B cell (primary cell): Measurements from ENCODE around the gene CALML6. TPM values are rescaled to one million over a fixed set of nuclear protein-coding genes. Genes with fewer than 3 reads are reported as not detected.

Experiments
- ATAC-seq: fragments of 200-7000 bp; cut with Tn5 transposase; one replicate; pipeline ENCODE4 v1.10.0; 2021; ENCODE audit warnings: low read depth, mild to moderate bottlenecking, moderate number of reproducible peaks, moderate library complexity
- CTCF ChIA-PET: fragments of 350-600 bp; sonication (Branson Sonifier 250); formaldehyde crosslinking; loops from one replicate; lab custom pipeline; 2021; ENCODE audit warnings: antibody characterized with exemption, inconsistent platforms; lab: Charles Lee
- POLR2A ChIA-PET: fragments of 350-600 bp; sonication (Branson Sonifier 250); formaldehyde crosslinking; loops from one replicate; lab custom pipeline; 2021; ENCODE audit warnings: antibody characterized with exemption; lab: Charles Lee
- DNase-seq: peaks from one replicate; pipeline ENCODE4 v3.0.0; 2013
- H2AFZ ChIP-seq: 2 replicates; pipeline ENCODE4 v1.6.1; 2012; ENCODE audit warnings: mild to moderate bottlenecking, low read depth, low read length; ENCODE audit not compliant: insufficient read depth, poor library complexity, severe bottlenecking
- H3K27ac ChIP-seq, 2 donors: 1 replicate in 1 of 2; 2 replicates in 1 of 2; pipeline ENCODE4 v1.5.1; 2012 to 2013; ENCODE audit warnings: low read length in 2 of 2, mild to moderate bottlenecking in 2 of 2, moderate library complexity in 1 of 2
- H3K27me3 ChIP-seq, 4 experiments: fragments of 200-600 bp in 1 of 4; sonication (generic) in 1 of 4; replicated peaks in 1 of 4; 1 replicate in 2 of 4; 2 replicates in 2 of 4; pipeline versions ENCODE4 v1.6.1 to v1.7.0; 2013 to 2016; ENCODE audit warnings: low read length in 3 of 4, mild to moderate bottlenecking in 2 of 4, mixed read lengths in 1 of 4, moderate library complexity in 1 of 4; ENCODE audit not compliant: insufficient read depth in 4 of 4, control insufficient read depth in 3 of 4; ENCODE audit errors: control extremely low read depth in 1 of 4
- H3K36me3 ChIP-seq, 2 experiments: replicated peaks in 1 of 2; 1 replicate in 1 of 2; 2 replicates in 1 of 2; pipeline versions ENCODE4 v1.6.1 to v1.7.1; 2013; ENCODE audit warnings: low read length in 1 of 2; ENCODE audit not compliant: insufficient read depth in 2 of 2, control insufficient read depth in 1 of 2; ENCODE audit errors: control extremely low read depth in 1 of 2, extremely low read depth in 1 of 2
- H3K4me1 ChIP-seq, 2 donors: fragments of 200-600 bp in 1 of 2; sonication (generic) in 1 of 2; 1 replicate in 1 of 2; 2 replicates in 1 of 2; pipeline versions ENCODE4 v1.5.1 to v1.6.1; 2013 to 2017; ENCODE audit warnings: low read length in 2 of 2; ENCODE audit not compliant: control insufficient read depth in 2 of 2, insufficient read depth in 2 of 2
- H3K4me2 ChIP-seq: replicated peaks from 2 replicates; pipeline ENCODE3; 2012; ENCODE audit warnings: mild to moderate bottlenecking, low read depth, low read length; ENCODE audit not compliant: poor library complexity, severe bottlenecking
- H3K4me3 ChIP-seq, 5 experiments: fragments of 200-600 bp in 1 of 5; sonication (generic) in 1 of 5; 1 replicate in 3 of 5; 2 replicates in 2 of 5; pipeline versions ENCODE4 v1.5.1 to v1.7.0; 2011 to 2016; ENCODE audit warnings: low read length in 4 of 5, mild to moderate bottlenecking in 4 of 5, low read depth in 2 of 5, control low read depth in 1 of 5, moderate library complexity in 1 of 5; ENCODE audit not compliant: insufficient read depth in 1 of 5; ENCODE audit errors: control extremely low read depth in 1 of 5, extremely low read depth in 1 of 5
- H3K79me2 ChIP-seq: fragments of 200-600 bp; sonication (generic); one replicate; pipeline ENCODE4 v1.6.0; 2016; ENCODE audit warnings: low read length; ENCODE audit not compliant: control insufficient read depth, insufficient read depth
- H3K9ac ChIP-seq: fragments of 200-600 bp; sonication (generic); 2 replicates; pipeline ENCODE4 v1.6.1; 2017; ENCODE audit warnings: mild to moderate bottlenecking, low read length, moderate library complexity
- H3K9me3 ChIP-seq, 3 donors: one replicate each; pipeline versions ENCODE4 v1.6.1 to v1.7.1; 2013; ENCODE audit warnings: low read length in 2 of 3; ENCODE audit not compliant: control insufficient read depth in 2 of 3, insufficient read depth in 1 of 3; ENCODE audit errors: control extremely low read depth in 1 of 3
- H4K20me1 ChIP-seq: 2 replicates; pipeline ENCODE4 v1.6.0; 2012; ENCODE audit warnings: mild to moderate bottlenecking, low read length; ENCODE audit not compliant: insufficient read depth, control insufficient read depth, poor library complexity, severe bottlenecking
- H3K27ac Mint-ChIP-seq: one replicate; pipeline ENCODE4 v1.8.0; 2021; ENCODE audit warnings: mixed read lengths
- H3K27me3 Mint-ChIP-seq: one replicate; pipeline ENCODE4 v1.8.0; 2021; ENCODE audit warnings: mixed read lengths
- H3K4me1 Mint-ChIP-seq: one replicate; pipeline ENCODE4 v1.8.0; 2021; ENCODE audit warnings: mixed read lengths
- H3K4me3 Mint-ChIP-seq: one replicate; pipeline ENCODE4 v1.8.0; 2021; ENCODE audit warnings: mixed read lengths
- H3K9me3 Mint-ChIP-seq: one replicate; pipeline ENCODE4 v1.8.0; 2022; ENCODE audit warnings: mixed read lengths; ENCODE audit not compliant: insufficient read depth
- EZH2 ChIP-seq: IDR thresholded peaks from 2 replicates; pipeline ENCODE4 v1.6.1; 2012; ENCODE audit warnings: borderline replicate concordance, low read depth, mild to moderate bottlenecking, moderate library complexity, low read length; ENCODE audit not compliant: insufficient read depth, poor library complexity, severe bottlenecking
- WGBS: methylation state at CpG from one replicate; pipeline ENCODE4 v1.1.5; 2013; ENCODE audit warnings: missing lambda C conversion rate; ENCODE audit not compliant: insufficient coverage; 5-methylcytosine and 5-hydroxymethylcytosine counted together
- intact Hi-C: fragments of 100-400 bp; cut with micrococcal nuclease; formaldehyde crosslinking; loops from one replicate; pipeline ENCODE4 v1.10.0; 2022
- polyA plus RNA-seq: library from polyadenylated mRNA; depleted of rRNA; stranded (reverse); fragments of >200 nt; gene quantifications from 2 replicates; pipeline ENCODE4 v1.2.3, GENCODE V29; 2012
- total RNA-seq, 2 donors: library from RNA; stranded (reverse); fragments of 120-200 nt in 1 of 2; gene quantifications; 1 replicate in 1 of 2; 2 replicates in 1 of 2; pipeline versions ENCODE4 v1.2.3 to v1.2.4, GENCODE V29; 2013 to 2022
- TF ChIP-seq, protein P1 (sequence below): fragments of 200-600 bp; IDR thresholded peaks from one replicate; pipeline ENCODE4 v1.8.0; 2022; ENCODE audit warnings: antibody characterized with exemption, mild to moderate bottlenecking

Gene CALML6
- total and polyA plus RNA-seq, 2 donors (not counting 1 experiment from before 2014, with no cell fraction given) = 0.64 to 2.0 TPM

DNA sequence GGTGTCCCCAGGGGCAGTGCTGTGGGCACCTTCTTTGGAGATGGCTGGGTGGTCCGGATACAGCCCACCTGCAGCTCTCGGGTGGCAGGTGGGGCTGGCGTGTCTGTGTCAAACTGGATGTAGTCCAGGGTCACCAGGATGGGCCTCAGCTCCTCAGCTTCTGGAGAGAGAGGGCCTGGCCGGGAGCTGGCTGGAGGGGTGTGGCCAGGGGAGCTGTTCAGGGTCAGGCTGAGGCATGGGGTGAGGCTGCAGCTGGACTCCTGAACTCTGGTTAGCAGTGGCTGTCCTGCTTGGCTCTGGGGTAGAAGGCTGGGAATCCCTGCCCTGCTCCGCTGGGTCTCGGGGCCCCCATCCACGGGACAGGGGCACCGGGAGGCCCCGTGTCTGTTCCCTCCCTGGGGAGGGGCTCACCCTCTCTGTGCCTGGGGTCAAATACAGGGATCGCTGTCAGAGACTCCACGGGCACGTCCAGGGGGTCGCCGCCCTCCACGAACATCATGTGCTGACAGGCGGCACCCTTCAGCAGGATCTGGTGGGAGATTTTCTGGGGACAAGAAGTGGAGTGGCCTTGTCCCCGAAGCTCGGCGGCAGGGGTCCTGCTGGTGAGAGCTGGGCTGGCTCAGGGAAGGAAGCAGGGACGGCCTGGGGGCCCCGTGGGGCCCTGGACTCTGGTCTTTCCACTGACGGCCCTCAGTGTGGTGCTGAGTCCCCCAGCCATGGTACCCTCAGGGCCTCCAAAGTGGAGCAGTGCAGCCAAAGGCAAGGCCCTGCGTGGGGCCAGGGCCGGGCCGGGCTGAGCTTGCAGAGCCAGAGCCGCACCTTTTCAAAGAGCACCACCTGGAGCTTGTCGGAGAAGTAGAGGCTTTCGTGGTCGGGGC, 8.1 kb downstream of the CALML6 start:
- H3K4me1 Mint-ChIP-seq = peaks cover 4% of the 10 kb centered on the region
- H3K27me3 Mint-ChIP-seq = peaks cover 7% of the 10 kb centered on the region
- WGBS = 77% methylated on average over 28 of the region's 29 CpGs
- H3K4me3 ChIP-seq = no peak overlapping the region
- H3K9me3 ChIP-seq = peaks cover 0 to 2% (median 0%) of the 10 kb centered on the region in 3 donors
- peaks cover 8 to 15% of the 10 kb centered on the region in 2 donors for H3K4me1 ChIP-seq
- peaks cover 0 to 16% (median 0%) of the 10 kb centered on the region in 4 experiments for H3K27me3 ChIP-seq
- no peaks in the 10 kb centered on the region for H4K20me1 ChIP-seq
- no peak overlapping the region for H3K27ac Mint-ChIP-seq
- intact Hi-C loops = no loop called here
- no peaks in the 10 kb centered on the region for H3K79me2 ChIP-seq
- no peak overlapping the region for H3K4me3 Mint-ChIP-seq
- no peak for TF ChIP-seq EZH2
- TF ChIP-seq, protein P1, sequence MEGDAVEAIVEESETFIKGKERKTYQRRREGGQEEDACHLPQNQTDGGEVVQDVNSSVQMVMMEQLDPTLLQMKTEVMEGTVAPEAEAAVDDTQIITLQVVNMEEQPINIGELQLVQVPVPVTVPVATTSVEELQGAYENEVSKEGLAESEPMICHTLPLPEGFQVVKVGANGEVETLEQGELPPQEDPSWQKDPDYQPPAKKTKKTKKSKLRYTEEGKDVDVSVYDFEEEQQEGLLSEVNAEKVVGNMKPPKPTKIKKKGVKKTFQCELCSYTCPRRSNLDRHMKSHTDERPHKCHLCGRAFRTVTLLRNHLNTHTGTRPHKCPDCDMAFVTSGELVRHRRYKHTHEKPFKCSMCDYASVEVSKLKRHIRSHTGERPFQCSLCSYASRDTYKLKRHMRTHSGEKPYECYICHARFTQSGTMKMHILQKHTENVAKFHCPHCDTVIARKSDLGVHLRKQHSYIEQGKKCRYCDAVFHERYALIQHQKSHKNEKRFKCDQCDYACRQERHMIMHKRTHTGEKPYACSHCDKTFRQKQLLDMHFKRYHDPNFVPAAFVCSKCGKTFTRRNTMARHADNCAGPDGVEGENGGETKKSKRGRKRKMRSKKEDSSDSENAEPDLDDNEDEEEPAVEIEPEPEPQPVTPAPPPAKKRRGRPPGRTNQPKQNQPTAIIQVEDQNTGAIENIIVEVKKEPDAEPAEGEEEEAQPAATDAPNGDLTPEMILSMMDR = no peak
- no peak for ATAC-seq
- no peak overlapping the region for H3K9ac ChIP-seq
- peak; percentile 27 for DNase-seq
- no peaks in the 10 kb centered on the region for H3K9me3 Mint-ChIP-seq
- H3K4me2 ChIP-seq = no peak overlapping the region
- CTCF ChIA-PET = no interaction called here
- no peaks in the 10 kb centered on the region for H3K36me3 ChIP-seq
- no peak overlapping the region for H2AFZ ChIP-seq
- H3K27ac ChIP-seq = no peak overlapping the region
- POLR2A ChIA-PET = no interaction called here

DNA sequence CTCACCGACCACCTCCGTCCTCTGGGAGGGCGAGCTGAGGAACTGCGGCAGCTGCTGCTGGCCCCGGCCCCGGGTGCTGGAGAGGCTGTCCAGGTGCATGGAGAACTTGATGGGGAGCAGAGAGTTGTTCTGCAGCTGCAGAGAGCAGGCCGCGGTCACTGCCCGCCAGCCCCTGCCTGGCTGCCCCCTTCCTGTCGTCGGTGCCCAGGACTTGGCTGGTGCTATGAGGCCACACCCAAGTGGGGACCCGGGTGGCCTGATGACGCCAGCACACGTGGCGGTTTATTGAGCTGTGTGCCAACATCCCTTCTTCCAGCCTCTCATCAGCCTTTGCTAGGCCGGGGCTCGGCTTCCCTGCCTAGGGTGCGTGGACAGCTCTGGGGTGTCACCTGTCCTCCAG, 9.3 kb downstream of the CALML6 start:
- H3K27me3 ChIP-seq = peaks cover 0 to 16% (median 0%) of the 10 kb centered on the region in 4 experiments
- Mint-ChIP-seq H3K4me3 (no peak overlapping the region), H3K27me3 (peaks cover 7% of the 10 kb centered on the region), H3K27ac (no peak overlapping the region), H3K4me1 (peaks cover 3% of the 10 kb centered on the region), H3K9me3 (no peaks in the 10 kb centered on the region)
- ATAC-seq (no peak), DNase-seq (no peak)
- H3K4me2 ChIP-seq = no peak overlapping the region
- H3K79me2 ChIP-seq = no peaks in the 10 kb centered on the region
- 43% methylated on average over 16 of the region's 18 CpGs for WGBS
- no peak overlapping the region for H3K4me3 ChIP-seq
- no peak overlapping the region for H2AFZ ChIP-seq
- CTCF ChIA-PET = no interaction called here
- intact Hi-C loops = no loop called here
- no peaks in the 10 kb centered on the region for H3K36me3 ChIP-seq
- no peaks in the 10 kb centered on the region for H4K20me1 ChIP-seq
- no peak overlapping the region for H3K9ac ChIP-seq
- peaks cover 3 to 8% of the 10 kb centered on the region in 2 donors for H3K4me1 ChIP-seq
- POLR2A ChIA-PET = no interaction called here
- H3K27ac ChIP-seq = no peak overlapping the region
- H3K9me3 ChIP-seq = peaks cover 0 to 4% (median 0%) of the 10 kb centered on the region in 3 donors
- TF ChIP-seq EZH2 = no peak
- TF ChIP-seq, protein P1 = no peak
